PC-3 (cell line): ENCODE data around the gene ZNF148.

ENCODE experiments used
- CTCF ChIP-seq: fragments of 300-600 bp; sonication (generic); conservative IDR thresholded peaks from 2 replicates; pipeline ENCODE4 v1.5.1; 2017; ENCODE audit warnings: antibody characterized with exemption, low read depth, mild to moderate bottlenecking, low read length
- EZH2 ChIP-seq: fragments of 300-600 bp; sonication (generic); IDR thresholded peaks from one replicate; pipeline ENCODE4 v1.6.1; 2017; ENCODE audit warnings: antibody characterized with exemption, mild to moderate bottlenecking, low read length; ENCODE audit not compliant: unreplicated experiment
- EZH2phosphoT487 ChIP-seq: fragments of 300-600 bp; sonication (generic); IDR thresholded peaks from 2 replicates; pipeline ENCODE4 v1.6.1; 2018; ENCODE audit warnings: mild to moderate bottlenecking, antibody characterized with exemption, low read length, borderline replicate concordance

DNA sequence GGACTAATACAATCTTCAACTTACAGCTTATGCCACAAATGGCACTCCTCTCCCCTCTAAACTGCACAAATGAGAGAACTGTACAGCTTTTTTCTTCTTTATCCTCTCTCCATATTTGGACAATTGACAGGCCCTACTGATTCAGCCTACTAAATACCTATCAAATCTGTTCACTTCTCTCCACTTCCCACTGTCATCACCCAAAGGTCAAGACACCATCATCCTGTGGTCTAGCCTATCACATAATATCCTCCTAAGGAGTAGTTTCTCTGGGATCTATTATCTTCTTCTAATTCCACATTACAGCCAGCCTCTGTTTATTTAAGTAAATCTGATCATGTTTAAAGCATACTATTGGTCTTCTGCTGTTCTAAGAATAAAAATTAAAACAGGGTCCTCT, 129.6 kb downstream of the ZNF148 start:
- TF ChIP-seq CTCF (no peak), EZH2phosphoT487 (no peak), EZH2 (no peak)
